Thyroid gland (tissue), 4 donors: ENCODE results near the gene KDELR3. TPM values are rescaled to one million over a fixed set of nuclear protein-coding genes. Genes with fewer than 3 reads are reported as not detected.

Source experiments
- DNase-seq, 2 donors: peaks; one replicate each; pipeline ENCODE4 v3.0.0-alpha.2; 2019
- H3K27ac ChIP-seq, 3 donors: fragments of 200-600 bp; sonication (generic); 1 replicate in 2 of 3; 2 replicates in 1 of 3; pipeline ENCODE4 v1.5.1; 2016 to 2019; ENCODE audit warnings: mild to moderate bottlenecking in 1 of 3, moderate library complexity in 1 of 3
- H3K27me3 ChIP-seq: fragments of 200-600 bp; sonication (generic); one replicate; pipeline ENCODE4 v1.5.1; 2019
- H3K36me3 ChIP-seq, 2 donors: fragments of 200-600 bp; sonication (generic); one replicate each; pipeline ENCODE4 v1.5.1; 2016 to 2019
- H3K4me1 ChIP-seq, 2 donors: fragments of 200-600 bp; sonication (generic); one replicate each; pipeline ENCODE4 v1.5.1; 2017 to 2019
- H3K4me3 ChIP-seq, 3 donors: fragments of 200-600 bp; sonication (generic); replicated peaks in 1 of 3; 1 replicate in 2 of 3; 2 replicates in 1 of 3; pipeline ENCODE4 v1.5.1; 2016; ENCODE audit warnings: mild to moderate bottlenecking in 1 of 3
- H3K9me3 ChIP-seq: fragments of 200-600 bp; sonication (generic); one replicate; pipeline ENCODE4 v1.5.1; 2017
- CTCF ChIP-seq, 6 experiments: fragments of 200-600 bp in 3 of 6; fragments of 450-650 bp in 3 of 6; sonication (generic) in 3 of 6; IDR thresholded peaks; one replicate each; pipeline ENCODE4 v1.5.1; 2016 to 2019; ENCODE audit warnings: antibody characterized with exemption in 6 of 6, mild to moderate bottlenecking in 2 of 6, inconsistent platforms in 1 of 6, moderate library complexity in 1 of 6
- POLR2A ChIP-seq, 2 donors: fragments of 450-650 bp; IDR thresholded peaks; one replicate each; pipeline ENCODE4 v1.6.1; 2017; ENCODE audit warnings: antibody characterized with exemption in 2 of 2, mild to moderate bottlenecking in 2 of 2, moderate library complexity in 1 of 2
- WGBS, 2 donors: methylation state at CpG; one replicate each; pipeline ENCODE4 v1.1.5; 2017; 5-methylcytosine and 5-hydroxymethylcytosine counted together
- intact Hi-C: fragments of 100-400 bp; cut with DNase I; formaldehyde crosslinking; loops from one replicate; pipeline ENCODE4 v1.15.1; 2023
- total RNA-seq, 4 donors: library from RNA; depleted of rRNA; stranded (reverse); fragments of >200 nt; gene quantifications; one replicate each; pipeline ENCODE4 v1.2.3, GENCODE V29; 2016

The KDELR3 gene
- total RNA-seq, 4 donors from 2014 or later, result 7.5 to 14.4 (median 11.8) TPM

GRCh38 chr22:38427465-38427864 is 40.4 kb upstream of the KDELR3 start:
- intact Hi-C loops, result no loop called here
- 97 to 98% methylated on average over 22 to 35 of the region's 36 CpGs for WGBS, 2 donors
- no peak overlapping the region for H3K27ac ChIP-seq
- no peak for DNase-seq
- TF ChIP-seq CTCF (IDR thresholded peaks at IDR 0.05), result no peak
- TF ChIP-seq POLR2A (IDR thresholded peaks at IDR 0.05), result no peak
- H3K27me3 ChIP-seq, result no peaks in the 10 kb centered on the region
- H3K4me3 ChIP-seq, result no peak overlapping the region
- no peaks in the 10 kb centered on the region for H3K9me3 ChIP-seq
- H3K4me1 ChIP-seq, result peaks cover 5 to 6% of the 10 kb centered on the region in 2 donors
- no peaks in the 10 kb centered on the region for H3K36me3 ChIP-seq

GRCh38 chr22:38427940-38428339 is 40.0 kb upstream of the KDELR3 start:
- Histone ChIP-seq H3K27ac (no peak overlapping the region), H3K9me3 (no peaks in the 10 kb centered on the region), H3K36me3 (no peaks in the 10 kb centered on the region), H3K4me3 (no peak overlapping the region), H3K4me1 (peaks cover 2% of the 10 kb centered on the region in 2 donors), H3K27me3 (no peaks in the 10 kb centered on the region)
- no peak for DNase-seq
- TF ChIP-seq POLR2A (IDR thresholded peaks at IDR 0.05) (no peak), CTCF (IDR thresholded peaks at IDR 0.05) (no peak)
- WGBS, 2 donors, result 94 to 96% methylated on average over 26 to 29 of the region's 31 CpGs
- intact Hi-C loops, result no loop called here

GRCh38 chr22:38428714-38429113 is 39.2 kb upstream of the KDELR3 start:
- intact Hi-C loops, result no loop called here
- no peaks in the 10 kb centered on the region for H3K36me3 ChIP-seq
- 89 to 100% methylated on average over 2 of the region's 2 CpGs for WGBS, 2 donors

GRCh38 chr22:38429499-38430068 is 38.3 kb upstream of the KDELR3 start:
- intact Hi-C loops, result no loop called here
- Histone ChIP-seq H3K9me3 (no peaks in the 10 kb centered on the region), H3K27ac (no peak overlapping the region), H3K27me3 (no peaks in the 10 kb centered on the region), H3K36me3 (no peaks in the 10 kb centered on the region), H3K4me3 (no peak overlapping the region), H3K4me1 (no peaks in the 10 kb centered on the region)
- WGBS, 2 donors, result 55 to 58% methylated on average over 15 to 16 of the region's 16 CpGs
- DNase-seq, result no peak
- TF ChIP-seq POLR2A (IDR thresholded peaks at IDR 0.05) (no peak), CTCF (IDR thresholded peaks at IDR 0.05) (no peak)

More at GRCh38 chr22:38428714-38429113, 39.2 kb upstream of the KDELR3 start:
- Histone ChIP-seq H3K4me3 (no peak overlapping the region), H3K9me3 (no peaks in the 10 kb centered on the region), H3K27ac (no peak overlapping the region), H3K27me3 (no peaks in the 10 kb centered on the region), H3K4me1 (no peaks in the 10 kb centered on the region)
- TF ChIP-seq CTCF (IDR thresholded peaks at IDR 0.05), result no peak
- no peak for TF ChIP-seq POLR2A (IDR thresholded peaks at IDR 0.05)
- no peak for DNase-seq

GRCh38 chr22:38431266-38432010 is 36.5 kb upstream of the KDELR3 start:
- 90 to 92% methylated on average over 11 to 12 of the region's 12 CpGs for WGBS, 2 donors
- H3K9me3 ChIP-seq, result no peaks in the 10 kb centered on the region
- DNase-seq, result no peak
- no peaks in the 10 kb centered on the region for H3K36me3 ChIP-seq
- H3K27me3 ChIP-seq, result no peaks in the 10 kb centered on the region
- no peak for TF ChIP-seq CTCF (IDR thresholded peaks at IDR 0.05)
- TF ChIP-seq POLR2A (IDR thresholded peaks at IDR 0.05), result no peak
- no peak overlapping the region for H3K4me3 ChIP-seq
- intact Hi-C loops, result no loop called here
- H3K27ac ChIP-seq, result no peak overlapping the region
- H3K4me1 ChIP-seq, result no peaks in the 10 kb centered on the region
